Measurements from ENCODE around the gene FER. TPM values are rescaled to one million over a fixed set of nuclear protein-coding genes. Genes with fewer than 3 reads are reported as not detected.

Gene FER
- total RNA-seq, 2 experiments from 2014 or later = 9.4 to 10.0 TPM

DNA sequence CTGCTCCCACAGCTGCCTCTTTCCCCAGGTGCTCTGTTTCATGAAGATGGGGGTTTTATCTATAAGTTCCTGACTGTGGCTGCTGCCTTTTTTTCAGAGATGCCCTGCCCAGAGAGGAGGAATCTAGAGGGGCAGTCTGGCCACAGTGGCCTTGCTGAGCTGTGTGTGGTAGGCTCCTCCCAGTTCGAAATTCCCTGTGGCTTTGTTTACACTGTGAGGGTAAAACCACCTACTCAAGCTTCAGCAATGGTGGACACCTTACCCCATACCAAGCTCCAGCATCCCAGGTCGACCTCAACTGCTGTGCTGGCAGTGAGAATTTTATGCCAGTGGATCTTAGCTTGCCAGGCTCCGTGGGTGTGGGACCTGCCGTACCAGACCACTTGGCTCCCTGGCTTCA lies 250.0 kb downstream of the FER start:
- intact Hi-C loops (cut with micrococcal nuclease; ENCODE audit: unreplicated experiment) = no loop called here
- POLR2A ChIA-PET = interaction anchor here (0.7 kb wide), 1 partner anchor 1683 kb away, joined by 3 read pairs; no protein-coding TSS in a partner anchor
- BruUV-seq (replicated peaks) = no TSS peak

DNA sequence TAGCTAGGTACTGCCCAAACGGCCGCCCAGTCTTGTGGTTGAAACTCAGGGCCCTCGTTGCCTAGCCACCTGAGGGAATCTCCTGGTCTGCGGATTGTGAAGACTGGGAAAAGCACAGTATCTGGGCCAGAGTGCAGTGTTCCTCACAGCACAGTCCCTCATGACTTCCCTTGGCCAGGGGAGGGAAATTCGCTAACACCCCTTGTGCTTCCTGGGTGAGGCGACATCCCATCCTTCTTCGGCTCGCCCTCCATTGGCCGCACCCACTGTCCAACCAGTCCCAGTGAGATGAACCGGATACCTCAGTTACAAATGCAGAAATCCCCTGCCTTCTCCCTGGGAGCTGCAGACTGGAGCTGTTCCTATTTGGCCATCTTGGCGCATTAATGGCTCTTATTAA lies 250.5 kb downstream of the FER start:
- ChIA-PET POLR2A (no interaction called here), CTCF (ENCODE audit: unreplicated experiment) (no interaction called here)
- no peak overlapping the region for H3K27ac ChIP-seq (ENCODE audit: low read depth, low read length, poor library complexity, severe bottlenecking)
- no peaks in the 10 kb centered on the region for H3K36me3 ChIP-seq (ENCODE audit: insufficient read depth, low read length)
- no peak for DNase-seq (ENCODE audit: low spot score)
- H3K79me2 ChIP-seq (ENCODE audit: insufficient read depth, low read depth, low read length) = no peaks in the 10 kb centered on the region
- H3K4me1 ChIP-seq (ENCODE audit: insufficient read depth, low read length, poor library complexity, severe bottlenecking) = no peaks in the 10 kb centered on the region
- no peak overlapping the region for H3K4me3 ChIP-seq (ENCODE audit: low read depth, low read length, poor library complexity, severe bottlenecking)
- TF ChIP-seq EZH2phosphoT487 (IDR thresholded peaks at IDR 0.05; ENCODE audit: borderline replicate concordance, low read depth, low read length) = no peak
- TF ChIP-seq, protein P1, sequence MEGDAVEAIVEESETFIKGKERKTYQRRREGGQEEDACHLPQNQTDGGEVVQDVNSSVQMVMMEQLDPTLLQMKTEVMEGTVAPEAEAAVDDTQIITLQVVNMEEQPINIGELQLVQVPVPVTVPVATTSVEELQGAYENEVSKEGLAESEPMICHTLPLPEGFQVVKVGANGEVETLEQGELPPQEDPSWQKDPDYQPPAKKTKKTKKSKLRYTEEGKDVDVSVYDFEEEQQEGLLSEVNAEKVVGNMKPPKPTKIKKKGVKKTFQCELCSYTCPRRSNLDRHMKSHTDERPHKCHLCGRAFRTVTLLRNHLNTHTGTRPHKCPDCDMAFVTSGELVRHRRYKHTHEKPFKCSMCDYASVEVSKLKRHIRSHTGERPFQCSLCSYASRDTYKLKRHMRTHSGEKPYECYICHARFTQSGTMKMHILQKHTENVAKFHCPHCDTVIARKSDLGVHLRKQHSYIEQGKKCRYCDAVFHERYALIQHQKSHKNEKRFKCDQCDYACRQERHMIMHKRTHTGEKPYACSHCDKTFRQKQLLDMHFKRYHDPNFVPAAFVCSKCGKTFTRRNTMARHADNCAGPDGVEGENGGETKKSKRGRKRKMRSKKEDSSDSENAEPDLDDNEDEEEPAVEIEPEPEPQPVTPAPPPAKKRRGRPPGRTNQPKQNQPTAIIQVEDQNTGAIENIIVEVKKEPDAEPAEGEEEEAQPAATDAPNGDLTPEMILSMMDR (conservative IDR thresholded peaks at IDR 0.05; ENCODE audit: low read length) = no peak
- no peak overlapping the region for H2AFZ ChIP-seq (ENCODE audit: low read length)
- intact Hi-C loops (cut with micrococcal nuclease; ENCODE audit: unreplicated experiment) = no loop called here
- no peaks in the 10 kb centered on the region for H4K20me1 ChIP-seq (ENCODE audit: insufficient read depth, low read length)
- H3K9me3 ChIP-seq (ENCODE audit: low read length) = no peaks in the 10 kb centered on the region
- H3K4me2 ChIP-seq (ENCODE audit: low read length) = no peak overlapping the region
- no TSS peak for BruUV-seq (replicated peaks)
- no peaks in the 10 kb centered on the region for H3K9me2 ChIP-seq (ENCODE audit: insufficient read depth, low read length)

More for the DNA sequence above, 250.0 kb downstream of the FER start:
- H3K27ac ChIP-seq (ENCODE audit: low read depth, low read length, poor library complexity, severe bottlenecking) = no peak overlapping the region
- H2AFZ ChIP-seq (ENCODE audit: low read length) = no peak overlapping the region
- H3K79me2 ChIP-seq (ENCODE audit: insufficient read depth, low read depth, low read length) = no peaks in the 10 kb centered on the region
- no peaks in the 10 kb centered on the region for H4K20me1 ChIP-seq (ENCODE audit: insufficient read depth, low read length)
- no peak for DNase-seq (ENCODE audit: low spot score)
- CTCF ChIA-PET (ENCODE audit: unreplicated experiment) = no interaction called here
- H3K4me3 ChIP-seq (ENCODE audit: low read depth, low read length, poor library complexity, severe bottlenecking) = no peak overlapping the region
- no peaks in the 10 kb centered on the region for H3K9me2 ChIP-seq (ENCODE audit: insufficient read depth, low read length)
- H3K4me2 ChIP-seq (ENCODE audit: low read length) = no peak overlapping the region
- H3K36me3 ChIP-seq (ENCODE audit: insufficient read depth, low read length) = no peaks in the 10 kb centered on the region
- TF ChIP-seq, protein P1 (conservative IDR thresholded peaks at IDR 0.05; ENCODE audit: low read length) = no peak
- TF ChIP-seq EZH2phosphoT487 (IDR thresholded peaks at IDR 0.05; ENCODE audit: borderline replicate concordance, low read depth, low read length) = no peak
- no peaks in the 10 kb centered on the region for H3K9me3 ChIP-seq (ENCODE audit: low read length)
- H3K4me1 ChIP-seq (ENCODE audit: insufficient read depth, low read length, poor library complexity, severe bottlenecking) = no peaks in the 10 kb centered on the region

DNA sequence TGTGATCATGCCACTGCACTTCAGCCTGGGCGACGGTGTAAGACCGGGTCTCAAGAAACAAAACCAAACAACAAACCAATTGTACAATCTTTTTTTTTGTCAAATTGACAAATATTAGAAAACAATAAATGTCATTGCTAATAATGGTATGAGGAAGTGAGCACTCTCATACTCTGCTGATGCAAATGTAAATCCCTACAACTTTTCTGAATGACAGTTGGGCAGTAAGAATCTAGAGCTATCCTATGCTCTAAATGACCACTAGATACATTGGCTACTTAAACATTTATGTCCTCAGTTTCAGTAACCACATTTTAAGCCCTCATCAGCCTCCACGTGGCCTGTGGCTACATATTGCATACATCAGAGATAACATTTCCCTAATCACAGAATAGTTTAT lies 256.2 kb downstream of the FER start:
- no peak overlapping the region for H3K4me2 ChIP-seq (ENCODE audit: low read length)
- no peaks in the 10 kb centered on the region for H3K9me2 ChIP-seq (ENCODE audit: insufficient read depth, low read length)
- no peak overlapping the region for H2AFZ ChIP-seq (ENCODE audit: low read length)
- H3K9me3 ChIP-seq (ENCODE audit: low read length) = no peaks in the 10 kb centered on the region
- H3K36me3 ChIP-seq (ENCODE audit: insufficient read depth, low read length) = no peaks in the 10 kb centered on the region
- CTCF ChIA-PET (ENCODE audit: unreplicated experiment) = no interaction called here
- no TSS peak for BruUV-seq (replicated peaks)
- no peak overlapping the region for H3K4me3 ChIP-seq (ENCODE audit: low read depth, low read length, poor library complexity, severe bottlenecking)
- intact Hi-C loops (cut with micrococcal nuclease; ENCODE audit: unreplicated experiment) = no loop called here
- no peaks in the 10 kb centered on the region for H3K4me1 ChIP-seq (ENCODE audit: insufficient read depth, low read length, poor library complexity, severe bottlenecking)
- H3K27ac ChIP-seq (ENCODE audit: low read depth, low read length, poor library complexity, severe bottlenecking) = no peak overlapping the region
- no peak for TF ChIP-seq EZH2phosphoT487 (IDR thresholded peaks at IDR 0.05; ENCODE audit: borderline replicate concordance, low read depth, low read length)
- TF ChIP-seq, protein P1 (conservative IDR thresholded peaks at IDR 0.05; ENCODE audit: low read length) = no peak
- no peaks in the 10 kb centered on the region for H4K20me1 ChIP-seq (ENCODE audit: insufficient read depth, low read length)
- no peaks in the 10 kb centered on the region for H3K79me2 ChIP-seq (ENCODE audit: insufficient read depth, low read depth, low read length)
- POLR2A ChIA-PET = interaction anchor here (0.6 kb wide), 1 partner anchor 63 kb away, joined by 6 read pairs; no protein-coding TSS in a partner anchor
- DNase-seq (ENCODE audit: low spot score) = no peak

Data from OCI-LY7 (cell line).